ENCODE data around the gene OXCT2. TPM values are rescaled to one million over a fixed set of nuclear protein-coding genes. Genes with fewer than 3 reads are reported as not detected.

The OXCT2 gene
- total RNA-seq, 1 donor from 2014 or later: 2.1 TPM

DNA sequence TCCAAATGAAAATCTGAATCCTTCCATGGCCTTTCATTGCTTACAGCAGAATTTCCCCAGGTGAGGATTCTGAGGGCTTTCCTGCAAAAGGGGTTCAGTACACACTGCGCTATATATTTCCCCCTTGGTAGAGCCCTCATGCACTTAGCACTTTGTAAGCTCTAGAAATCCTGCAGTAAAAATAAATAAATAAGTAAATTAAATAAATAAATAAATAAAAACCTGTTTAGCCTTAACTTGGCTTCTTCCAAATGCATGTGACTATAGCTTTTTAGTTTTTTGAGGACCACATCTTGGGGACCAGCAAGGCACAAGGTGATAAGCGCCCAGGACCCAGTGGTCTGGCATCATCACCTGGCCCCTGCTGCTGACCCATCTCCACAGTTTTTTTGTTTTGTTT lies 20.7 kb upstream of the OXCT2 start:
- TF ChIP-seq, protein P1, sequence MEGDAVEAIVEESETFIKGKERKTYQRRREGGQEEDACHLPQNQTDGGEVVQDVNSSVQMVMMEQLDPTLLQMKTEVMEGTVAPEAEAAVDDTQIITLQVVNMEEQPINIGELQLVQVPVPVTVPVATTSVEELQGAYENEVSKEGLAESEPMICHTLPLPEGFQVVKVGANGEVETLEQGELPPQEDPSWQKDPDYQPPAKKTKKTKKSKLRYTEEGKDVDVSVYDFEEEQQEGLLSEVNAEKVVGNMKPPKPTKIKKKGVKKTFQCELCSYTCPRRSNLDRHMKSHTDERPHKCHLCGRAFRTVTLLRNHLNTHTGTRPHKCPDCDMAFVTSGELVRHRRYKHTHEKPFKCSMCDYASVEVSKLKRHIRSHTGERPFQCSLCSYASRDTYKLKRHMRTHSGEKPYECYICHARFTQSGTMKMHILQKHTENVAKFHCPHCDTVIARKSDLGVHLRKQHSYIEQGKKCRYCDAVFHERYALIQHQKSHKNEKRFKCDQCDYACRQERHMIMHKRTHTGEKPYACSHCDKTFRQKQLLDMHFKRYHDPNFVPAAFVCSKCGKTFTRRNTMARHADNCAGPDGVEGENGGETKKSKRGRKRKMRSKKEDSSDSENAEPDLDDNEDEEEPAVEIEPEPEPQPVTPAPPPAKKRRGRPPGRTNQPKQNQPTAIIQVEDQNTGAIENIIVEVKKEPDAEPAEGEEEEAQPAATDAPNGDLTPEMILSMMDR (IDR thresholded peaks at IDR 0.05): no peak
- TF ChIP-seq EZH2phosphoT487 (IDR thresholded peaks at IDR 0.05): no peak
- no peak for TF ChIP-seq EZH2 (IDR thresholded peaks at IDR 0.05)
- H3K9ac ChIP-seq: no peak overlapping the region
- no peak overlapping the region for H3K4me3 ChIP-seq
- no peaks in the 10 kb centered on the region for H3K36me3 Mint-ChIP-seq
- H3K9me3 ChIP-seq (ENCODE audit: low read depth): no peaks in the 10 kb centered on the region
- H3K4me1 Mint-ChIP-seq: peaks cover 3% of the 10 kb centered on the region
- peaks cover 40% of the 10 kb centered on the region for H3K27me3 Mint-ChIP-seq (ENCODE audit: insufficient read depth, low read depth)
- H3K36me3 ChIP-seq: no peaks in the 10 kb centered on the region
- H3K4me1 ChIP-seq: no peaks in the 10 kb centered on the region
- H3F3A ChIP-seq (ENCODE audit: low read depth): no peaks in the 10 kb centered on the region
- no peak overlapping the region for H3K4me2 ChIP-seq
- no peaks in the 10 kb centered on the region for H3K9me3 Mint-ChIP-seq
- no peak overlapping the region for H3K27ac Mint-ChIP-seq
- H3K27ac ChIP-seq: no peak overlapping the region
- no peak for DNase-seq (ENCODE audit: low spot score)
- H4K20me1 ChIP-seq (ENCODE audit: low read depth): no peaks in the 10 kb centered on the region
- H3K79me2 ChIP-seq (ENCODE audit: low read depth): no peaks in the 10 kb centered on the region
- H3K27me3 ChIP-seq: peaks cover 87% of the 10 kb centered on the region
- H2AFZ ChIP-seq (replicated peaks): no peak overlapping the region
- H3K4me3 Mint-ChIP-seq: no peak overlapping the region

DNA sequence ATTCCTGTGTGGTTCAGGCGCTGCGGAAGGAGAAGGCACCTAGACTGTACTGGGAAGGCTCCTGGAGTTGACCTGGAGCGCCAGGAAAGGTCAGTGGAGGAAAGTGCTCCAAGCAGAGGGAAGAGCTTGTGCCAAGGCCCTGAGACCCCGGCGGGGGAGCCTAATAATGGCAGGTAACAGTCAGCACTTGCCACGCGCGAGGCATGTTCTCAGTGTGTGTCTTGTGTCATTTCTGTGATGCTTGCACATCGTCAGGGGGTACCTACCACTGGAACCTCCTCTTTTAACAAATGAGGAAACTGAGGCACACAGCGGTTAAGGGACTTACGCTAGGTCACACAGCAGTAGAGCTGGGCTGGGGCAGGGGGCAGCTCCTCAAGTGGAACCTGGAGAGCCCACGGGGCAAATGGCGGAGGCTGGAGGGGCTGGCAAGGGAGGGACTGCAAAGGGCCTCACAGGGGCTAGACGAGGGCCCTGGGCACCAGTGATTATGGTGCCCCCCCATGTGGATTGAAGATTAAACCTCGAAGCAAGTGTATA lies 18.5 kb upstream of the OXCT2 start:
- Histone ChIP-seq H3K4me2 (peak overlapping the region; percentile 83), H3K4me1 (peaks cover 8% of the 10 kb centered on the region), H2AFZ (replicated peaks) (peak overlapping the region; percentile 89), H3K27ac (no peak overlapping the region), H3K79me2 (ENCODE audit: low read depth) (no peaks in the 10 kb centered on the region), H3K9me3 (ENCODE audit: low read depth) (no peaks in the 10 kb centered on the region), H3F3A (ENCODE audit: low read depth) (no peaks in the 10 kb centered on the region), H3K9ac (no peak overlapping the region), H3K27me3 (peaks cover 90% of the 10 kb centered on the region), H4K20me1 (ENCODE audit: low read depth) (peaks cover 3% of the 10 kb centered on the region), H3K36me3 (no peaks in the 10 kb centered on the region), H3K4me3 (peak overlapping the region; percentile 43)
- Mint-ChIP-seq H3K9me3 (no peaks in the 10 kb centered on the region), H3K27ac (peak overlapping the region; percentile 66), H3K4me3 (peak overlapping the region; percentile 83), H3K36me3 (no peaks in the 10 kb centered on the region), H3K27me3 (ENCODE audit: insufficient read depth, low read depth) (peaks cover 41% of the 10 kb centered on the region), H3K4me1 (peaks cover 15% of the 10 kb centered on the region)
- DNase-seq (ENCODE audit: low spot score): no peak
- peak; percentile 37 for TF ChIP-seq EZH2phosphoT487 (IDR thresholded peaks at IDR 0.05)
- TF ChIP-seq, protein P1 (IDR thresholded peaks at IDR 0.05): no peak

GRCh38 chr1:39788758-39789570 lies 17.8 kb upstream of the OXCT2 start, which contains the start of gene BMP8B:
Gene BMP8B (minus strand): TSS chr1:39788865. CDS start chr1:39788485, 380 bp downstream.
- H3K27me3 ChIP-seq: peaks cover 88% of the 10 kb centered on the region

More at GRCh38 chr1:39788758-39789570, 17.8 kb upstream of the OXCT2 start, which contains the start of gene BMP8B:
- H3K9me3 Mint-ChIP-seq: no peaks in the 10 kb centered on the region
- Histone ChIP-seq H3K9me3 (ENCODE audit: low read depth) (no peaks in the 10 kb centered on the region), H4K20me1 (ENCODE audit: low read depth) (peaks cover 3% of the 10 kb centered on the region), H3K36me3 (no peaks in the 10 kb centered on the region), H3K4me3 (peak within 1 kb of the TSS; percentile 43), H2AFZ (replicated peaks) (peak within 1 kb of the TSS; percentile 89), H3K4me1 (peaks cover 8% of the 10 kb centered on the region), H3F3A (ENCODE audit: low read depth) (no peaks in the 10 kb centered on the region), H3K4me2 (peak within 1 kb of the TSS; percentile 83), H3K9ac (no peak within 1 kb of the TSS), H3K79me2 (ENCODE audit: low read depth) (no peaks in the 10 kb centered on the region), H3K27ac (no peak within 1 kb of the TSS)
- H3K36me3 Mint-ChIP-seq: no peaks in the 10 kb centered on the region
- peak within 1 kb of the TSS; percentile 83 for H3K4me3 Mint-ChIP-seq
- H3K4me1 Mint-ChIP-seq: peaks cover 15% of the 10 kb centered on the region
- H3K27me3 Mint-ChIP-seq (ENCODE audit: insufficient read depth, low read depth): peaks cover 42% of the 10 kb centered on the region
- DNase-seq (ENCODE audit: low spot score): peak; percentile 60
- peak within 1 kb of the TSS; percentile 66 for H3K27ac Mint-ChIP-seq
- TF ChIP-seq, protein P1 (IDR thresholded peaks at IDR 0.05): no peak
- TF ChIP-seq EZH2phosphoT487 (IDR thresholded peaks at IDR 0.05) (peak; percentile 89), EZH2 (IDR thresholded peaks at IDR 0.05) (peak; percentile 95)

Measured in neural progenitor cell (in vitro differentiated cells).